HG03558 (cell line): ENCODE measurements around the gene APOL1.
"Not testable (repeated sequence)": the region's sequence is repeated elsewhere in the genome, so short reads cannot be mapped to it uniquely, and the experiment has no call there.

Experiments
- ATAC-seq: cut with Tn5 transposase; IDR thresholded peaks from one replicate; pipeline ENCODE4 v1.9.1; 2021; ENCODE audit warnings: moderate number of reproducible peaks; ENCODE audit not compliant: unreplicated experiment; ENCODE audit errors: extremely low read depth

The APOL1 gene

DNA sequence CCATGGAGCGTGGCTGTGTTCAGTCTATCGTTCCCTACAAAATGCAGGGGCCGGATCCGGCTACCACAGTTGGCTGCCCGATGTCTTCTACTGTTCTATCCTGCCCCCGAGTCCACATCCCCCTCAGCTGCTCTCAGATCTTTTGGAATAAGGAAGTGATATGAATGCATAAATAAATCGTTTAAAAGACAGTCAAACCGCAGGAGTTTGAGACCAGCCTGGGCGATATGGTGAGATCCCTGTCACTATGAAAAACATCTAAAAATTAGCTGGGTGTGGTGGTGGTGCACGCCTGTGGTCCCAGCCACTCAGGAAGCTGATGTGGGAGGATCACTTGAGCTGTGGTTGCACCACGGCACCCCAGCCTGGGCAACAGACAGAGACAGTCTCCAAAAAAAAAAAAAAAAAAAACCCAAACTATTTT lies 37.0 kb downstream of the APOL1 start:
- ATAC-seq, result not testable (repeated sequence)

- ATAC-seq, result not testable (repeated sequence)
Observed at GRCh38 chr22:36290391-36291075, 37.6 kb downstream of the APOL1 start.

DNA sequence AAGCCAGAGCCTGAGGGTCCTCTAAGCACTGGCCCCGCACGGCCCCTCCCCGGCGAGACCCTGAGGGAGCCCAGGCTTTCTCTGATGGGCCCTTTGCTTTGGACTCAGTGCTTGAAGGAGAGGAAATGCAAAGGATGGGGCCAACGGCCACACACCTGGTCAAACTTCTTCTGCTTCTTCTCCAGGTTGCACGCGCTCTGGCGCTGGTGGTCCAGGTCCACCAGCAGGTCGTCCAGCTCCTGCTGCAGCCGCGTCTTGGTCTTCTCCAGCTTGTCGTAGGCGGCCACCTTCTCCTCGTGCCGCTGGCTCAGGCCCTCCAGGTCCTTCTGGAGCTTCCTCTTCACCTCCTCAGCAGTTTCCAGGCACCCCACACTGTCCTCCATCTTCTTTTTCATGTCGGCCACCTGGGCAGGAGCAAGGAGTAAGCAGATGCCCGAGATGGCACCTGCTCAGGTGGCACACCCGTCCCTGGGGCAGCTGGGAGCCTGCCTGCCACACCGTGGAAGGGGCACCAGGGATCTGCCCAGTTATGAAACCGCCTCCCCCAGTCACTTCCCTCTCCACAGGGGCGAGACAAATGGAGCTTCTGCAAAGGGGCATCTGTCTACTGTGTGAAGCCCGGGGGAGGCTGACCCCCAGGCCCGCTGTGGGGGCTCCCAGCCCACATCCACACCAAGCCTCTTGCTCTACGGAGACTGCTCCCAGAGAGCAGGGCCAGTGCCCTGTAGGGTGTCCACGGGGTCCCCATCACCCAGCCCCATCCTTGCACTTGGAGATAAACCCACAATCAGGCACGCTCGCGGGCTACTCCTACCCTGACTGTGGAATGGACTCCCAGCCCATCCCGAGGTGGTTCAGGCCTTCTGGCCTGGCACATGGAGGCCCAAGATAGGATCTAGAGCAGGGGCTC lies 39.2 kb downstream of the APOL1 start:
- ATAC-seq, result no peak

DNA sequence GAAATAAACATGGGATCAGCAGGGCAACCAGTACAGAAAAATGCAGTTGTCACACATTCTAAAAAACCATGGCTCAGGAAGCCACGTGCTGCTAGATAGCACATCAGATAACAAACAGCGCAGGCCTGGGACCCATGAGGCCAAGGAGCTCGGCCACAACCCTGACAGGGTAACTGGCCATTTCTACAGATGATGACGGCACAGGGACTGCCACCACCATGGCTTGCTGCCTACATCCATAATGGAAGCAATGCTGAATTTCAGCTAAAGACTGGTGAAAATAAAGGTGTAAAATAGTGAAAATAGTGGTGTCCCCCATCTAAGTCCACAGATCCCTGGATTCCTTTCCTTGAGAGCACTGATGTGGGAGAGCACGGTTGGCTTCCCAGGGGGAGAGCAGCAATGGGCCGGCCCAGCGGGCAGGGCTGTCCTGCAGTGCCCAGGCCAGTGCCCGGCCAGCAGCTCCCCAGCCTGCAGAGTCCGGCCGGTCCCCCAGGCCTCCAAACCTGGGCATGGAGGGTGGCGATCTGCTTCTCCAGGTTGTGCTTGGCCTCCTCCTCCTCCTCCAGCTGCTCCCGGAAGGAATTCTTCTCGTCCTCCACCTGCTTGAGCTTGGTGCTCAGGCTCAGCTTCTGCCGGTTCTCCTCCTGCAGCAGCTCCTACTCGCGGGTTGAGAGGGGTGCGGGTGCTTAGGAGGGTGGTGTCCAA lies 40.0 kb downstream of the APOL1 start:
- no peak for ATAC-seq

- ATAC-seq, result no peak
Observed at GRCh38 chr22:36293606-36294292, 40.8 kb downstream of the APOL1 start.

- ATAC-seq, result no peak
Observed at GRCh38 chr22:36294293-36294620, 41.3 kb downstream of the APOL1 start.

GRCh38 chr22:36294801-36295200 lies 41.9 kb downstream of the APOL1 start:
- ATAC-seq, result no peak

- ATAC-seq, result no peak
Observed at GRCh38 chr22:36295247-36295646, 42.3 kb downstream of the APOL1 start.

GRCh38 chr22:36296690-36297089 lies 43.8 kb downstream of the APOL1 start:
- ATAC-seq, result no peak

DNA sequence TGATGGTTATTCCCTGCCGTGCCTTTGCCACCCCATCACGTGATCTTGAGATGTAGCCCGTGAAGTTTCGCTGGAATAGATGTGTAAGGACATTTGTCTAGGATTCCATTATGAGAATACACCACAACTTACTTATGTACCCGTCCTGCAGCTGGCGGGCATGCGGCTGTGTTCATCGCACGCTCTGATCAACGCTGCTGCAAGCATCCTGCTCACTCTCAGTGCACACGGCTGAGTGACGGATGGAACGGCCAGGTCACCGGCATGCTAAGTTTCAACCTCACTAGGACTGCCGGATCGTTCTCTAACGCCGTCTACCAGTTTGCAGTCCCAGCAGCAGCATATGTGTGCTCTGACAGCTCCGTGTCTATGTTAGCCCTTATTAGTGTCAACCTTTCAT lies 44.6 kb downstream of the APOL1 start:
- no peak for ATAC-seq

GRCh38 chr22:36298118-36298517 lies 45.2 kb downstream of the APOL1 start:
- ATAC-seq, result no peak

- no peak for ATAC-seq
Observed at GRCh38 chr22:36298601-36299000, 45.7 kb downstream of the APOL1 start.

- ATAC-seq, result no peak
Observed at GRCh38 chr22:36299295-36299694, 46.4 kb downstream of the APOL1 start.

DNA sequence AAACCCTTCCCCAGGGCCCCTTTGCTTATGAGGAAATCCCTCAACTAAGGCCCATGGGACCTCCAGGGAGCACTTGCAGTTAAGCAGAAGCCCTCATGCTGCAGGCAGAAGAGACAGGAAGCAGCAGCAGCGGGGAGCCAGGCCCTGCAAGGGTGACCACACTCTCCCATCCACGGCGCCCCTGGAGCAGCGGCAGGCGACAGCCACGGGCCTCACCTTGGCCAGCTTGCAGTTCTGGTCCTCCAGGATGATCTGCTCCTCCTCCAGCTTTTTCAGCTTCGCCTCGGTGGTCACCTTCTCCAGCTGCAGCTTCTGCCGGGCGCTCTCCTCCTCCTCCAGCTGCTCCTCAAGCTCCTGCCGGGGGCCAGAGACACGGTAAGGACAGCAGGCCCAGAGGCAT lies 47.0 kb downstream of the APOL1 start:
- ATAC-seq, result no peak

GRCh38 chr22:36300396-36301212 lies 47.7 kb downstream of the APOL1 start:
- ATAC-seq, result no peak

DNA sequence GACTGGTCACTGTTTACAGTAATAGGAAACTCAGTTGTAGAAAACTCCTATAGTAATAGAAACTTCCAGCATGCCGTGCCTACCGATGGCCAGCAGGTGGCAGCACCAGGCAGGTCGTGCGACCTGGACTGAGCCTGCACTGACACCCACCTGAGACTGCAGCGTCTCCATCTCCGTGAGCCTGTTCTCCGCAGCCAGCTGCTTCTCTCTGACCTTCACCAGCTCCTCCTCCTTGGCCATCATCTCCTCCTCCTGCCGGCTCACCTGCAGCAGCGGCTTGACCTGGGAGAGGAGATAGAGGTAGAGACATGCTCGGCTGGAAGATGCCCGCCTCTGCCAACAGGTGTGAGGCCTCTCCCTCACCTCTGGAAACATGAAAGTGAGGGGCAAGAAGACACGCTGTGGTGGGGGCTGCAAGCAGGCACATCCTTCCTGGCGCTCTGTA lies 48.5 kb downstream of the APOL1 start:
- no peak for ATAC-seq

DNA sequence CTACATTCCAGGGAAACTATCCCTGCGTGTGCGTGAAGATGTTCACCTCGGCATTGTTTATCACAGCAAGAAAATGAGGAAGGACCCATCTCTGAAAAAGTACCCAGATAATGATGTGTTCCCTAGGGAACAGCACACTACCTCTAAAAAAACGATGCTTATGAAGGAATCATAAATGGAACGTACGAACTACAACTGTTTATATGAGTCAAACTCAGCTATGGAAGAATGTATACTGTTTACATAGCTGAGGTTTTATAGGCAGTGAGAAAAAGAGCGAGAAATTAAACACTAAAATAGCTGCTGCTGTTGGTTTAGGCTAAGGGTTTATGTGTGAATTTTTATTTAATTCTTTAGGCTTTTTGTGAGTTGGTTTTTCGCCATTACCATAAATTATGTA lies 48.9 kb downstream of the APOL1 start:
- ATAC-seq, result no peak

DNA sequence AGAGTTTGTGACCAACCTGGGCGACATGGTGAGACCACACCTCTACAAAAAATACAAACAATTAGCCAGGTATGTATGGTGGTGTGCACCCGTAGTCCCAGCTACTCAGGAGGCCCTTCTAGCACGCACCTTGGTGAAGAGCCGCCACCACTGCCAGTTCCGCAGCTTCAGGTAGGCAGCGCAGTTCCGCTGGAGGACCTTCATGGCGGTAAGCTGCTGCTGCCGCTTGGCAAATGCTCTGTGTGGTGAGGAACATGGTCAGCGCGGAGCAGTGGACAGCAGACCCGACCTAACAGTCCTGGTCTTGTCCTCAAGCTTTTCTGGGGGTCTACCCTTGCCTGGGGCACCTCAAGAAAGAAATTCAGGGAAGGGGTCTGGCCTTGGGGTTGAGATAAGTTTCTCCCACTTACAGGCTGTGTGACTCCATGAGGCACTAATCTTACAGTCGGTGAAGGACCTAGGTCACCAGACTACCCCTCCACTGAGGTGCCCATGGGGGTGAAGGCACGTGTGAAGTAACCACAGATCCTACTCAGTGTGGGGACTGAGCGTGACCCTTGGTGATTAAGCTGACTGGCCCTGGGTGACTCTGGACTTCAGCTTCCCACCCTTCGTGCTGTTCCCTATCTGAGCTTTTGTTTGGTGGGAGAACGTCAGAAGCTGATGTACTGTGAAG lies 49.6 kb downstream of the APOL1 start:
- no peak for ATAC-seq

DNA sequence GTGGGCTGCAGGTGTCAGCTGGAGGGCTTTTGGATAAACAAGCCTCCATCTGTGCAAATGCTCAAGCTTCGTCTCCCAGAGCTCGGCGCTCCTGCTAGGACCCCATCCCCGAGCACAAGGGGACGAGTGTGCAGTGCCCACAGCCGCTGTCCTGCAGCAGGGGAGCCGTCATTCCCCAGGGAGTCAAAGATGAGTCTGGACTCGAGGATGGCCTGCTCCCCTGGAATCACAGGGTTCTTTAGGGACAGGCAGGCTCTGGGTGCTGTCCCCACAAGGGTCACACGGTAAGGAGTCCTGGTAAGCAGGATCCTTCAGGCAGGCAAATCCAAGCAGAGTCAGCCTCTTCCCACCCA lies 50.2 kb downstream of the APOL1 start:
- ATAC-seq, result no peak
